Immature natural killer cell (primary cell): ENCODE data around the gene HNRNPLL. TPM values are rescaled to one million over a fixed set of nuclear protein-coding genes. Genes with fewer than 3 reads are reported as not detected.

Experiments
- DNase-seq, 3 donors: peaks; one replicate each; pipeline ENCODE4 v3.0.0; 2022; ENCODE audit warnings: mixed read lengths in 1 of 3
- H3K27ac Mint-ChIP-seq, 6 donors: one replicate each; pipeline ENCODE4 v1.8.0; 2020; ENCODE audit warnings: mixed read lengths in 6 of 6, mild to moderate bottlenecking in 5 of 6, inconsistent platforms in 4 of 6, moderate library complexity in 3 of 6
- H3K27me3 Mint-ChIP-seq, 3 donors: one replicate each; pipeline ENCODE4 v1.8.0; 2020 to 2021; ENCODE audit warnings: low read depth in 3 of 3, mild to moderate bottlenecking in 3 of 3, mixed read lengths in 3 of 3, moderate library complexity in 3 of 3, inconsistent platforms in 1 of 3
- H3K36me3 Mint-ChIP-seq, 3 donors: one replicate each; pipeline ENCODE4 v1.8.0; 2020; ENCODE audit warnings: mixed read lengths in 3 of 3, inconsistent platforms in 2 of 3, mild to moderate bottlenecking in 2 of 3
- H3K4me1 Mint-ChIP-seq, 2 donors: one replicate each; pipeline ENCODE4 v1.8.0; 2020; ENCODE audit warnings: inconsistent platforms in 2 of 2, mild to moderate bottlenecking in 2 of 2, mixed read lengths in 2 of 2, moderate library complexity in 1 of 2
- H3K4me3 Mint-ChIP-seq, 5 donors: one replicate each; pipeline ENCODE4 v1.8.0; 2020; ENCODE audit warnings: mild to moderate bottlenecking in 5 of 5, mixed read lengths in 5 of 5, inconsistent platforms in 3 of 5, moderate library complexity in 3 of 5
- H3K9me3 Mint-ChIP-seq, 6 donors: one replicate each; pipeline ENCODE4 v1.8.0; 2020; ENCODE audit warnings: mild to moderate bottlenecking in 6 of 6, mixed read lengths in 6 of 6, inconsistent platforms in 4 of 6, moderate library complexity in 3 of 6
- polyA plus RNA-seq, 3 donors: library from polyadenylated mRNA; unstranded; fragments of 300-500 nt; fragmentation: Illumina TruSeq; gene quantifications; one replicate each; pipeline ENCODE4 v1.2.3, GENCODE V29; 2021

Gene HNRNPLL
- polyA plus RNA-seq, 3 donors from 2014 or later: 7.4 to 13.9 (median 11.5) TPM

- H3K4me1 Mint-ChIP-seq: peaks cover 0 to 5% of the 10 kb centered on the region in 2 donors
- no peak overlapping the region for H3K27ac Mint-ChIP-seq
- no peaks in the 10 kb centered on the region for H3K36me3 Mint-ChIP-seq
- H3K9me3 Mint-ChIP-seq: no peaks in the 10 kb centered on the region
- DNase-seq: no peak
- peaks cover 3 to 9% (median 8%) of the 10 kb centered on the region in 3 donors for H3K27me3 Mint-ChIP-seq
- no peak overlapping the region for H3K4me3 Mint-ChIP-seq
Measured at GRCh38 chr2:38534746-38535403, 67.9 kb downstream of the HNRNPLL start.

- peaks cover 3 to 11% (median 6%) of the 10 kb centered on the region in 3 donors for H3K27me3 Mint-ChIP-seq
- no peak for DNase-seq
- no peaks in the 10 kb centered on the region for H3K36me3 Mint-ChIP-seq
- H3K4me3 Mint-ChIP-seq: no peak overlapping the region
- peaks cover 0 to 5% of the 10 kb centered on the region in 2 donors for H3K4me1 Mint-ChIP-seq
- H3K9me3 Mint-ChIP-seq: no peaks in the 10 kb centered on the region
- no peak overlapping the region for H3K27ac Mint-ChIP-seq
Measured at GRCh38 chr2:38533757-38534545, 68.8 kb downstream of the HNRNPLL start.

GRCh38 chr2:38533180-38533579 is 69.5 kb downstream of the HNRNPLL start:
- H3K36me3 Mint-ChIP-seq: no peaks in the 10 kb centered on the region
- no peak overlapping the region for H3K27ac Mint-ChIP-seq
- H3K4me3 Mint-ChIP-seq: no peak overlapping the region
- no peak for DNase-seq
- peaks cover 5 to 6% of the 10 kb centered on the region in 2 donors for H3K4me1 Mint-ChIP-seq
- H3K9me3 Mint-ChIP-seq: peaks cover 0 to 1% (median 0%) of the 10 kb centered on the region in 6 donors
- H3K27me3 Mint-ChIP-seq: peaks cover 4 to 13% (median 9%) of the 10 kb centered on the region in 3 donors

GRCh38 chr2:38532366-38532765 is 70.4 kb downstream of the HNRNPLL start:
- DNase-seq: no peak
- Mint-ChIP-seq H3K27me3 (peaks cover 6 to 13% (median 8%) of the 10 kb centered on the region in 3 donors), H3K4me3 (no peak overlapping the region), H3K9me3 (peaks cover 0 to 1% (median 0%) of the 10 kb centered on the region in 6 donors), H3K36me3 (no peaks in the 10 kb centered on the region), H3K27ac (no peak overlapping the region), H3K4me1 (peaks cover 8 to 13% of the 10 kb centered on the region in 2 donors)

- no peak overlapping the region for H3K27ac Mint-ChIP-seq
- DNase-seq: no peak
- H3K36me3 Mint-ChIP-seq: no peaks in the 10 kb centered on the region
- no peak overlapping the region for H3K4me3 Mint-ChIP-seq
- peaks cover 7 to 11% (median 10%) of the 10 kb centered on the region in 3 donors for H3K27me3 Mint-ChIP-seq
- H3K4me1 Mint-ChIP-seq: peaks cover 3 to 16% of the 10 kb centered on the region in 2 donors
- peaks cover 0 to 1% (median 0%) of the 10 kb centered on the region in 6 donors for H3K9me3 Mint-ChIP-seq
Measured at GRCh38 chr2:38529208-38529607, 73.5 kb downstream of the HNRNPLL start.

- no peaks in the 10 kb centered on the region for H3K36me3 Mint-ChIP-seq
- peaks cover 0 to 1% (median 0%) of the 10 kb centered on the region in 6 donors for H3K9me3 Mint-ChIP-seq
- peaks cover 3 to 16% of the 10 kb centered on the region in 2 donors for H3K4me1 Mint-ChIP-seq
- no peak overlapping the region for H3K27ac Mint-ChIP-seq
- no peak for DNase-seq
- H3K4me3 Mint-ChIP-seq: peak overlapping the region in 2 of 5 donors; percentile 3 to 74
- peaks cover 7 to 11% (median 10%) of the 10 kb centered on the region in 3 donors for H3K27me3 Mint-ChIP-seq
Measured at GRCh38 chr2:38528534-38528933, 74.2 kb downstream of the HNRNPLL start.

GRCh38 chr2:38528008-38528442 is 74.7 kb downstream of the HNRNPLL start:
- peaks cover 0 to 1% (median 0%) of the 10 kb centered on the region in 6 donors for H3K9me3 Mint-ChIP-seq
- peak overlapping the region; percentile 16 to 62 (median 50) for H3K4me3 Mint-ChIP-seq
- H3K4me1 Mint-ChIP-seq: peaks cover 3 to 16% of the 10 kb centered on the region in 2 donors
- no peak overlapping the region for H3K27ac Mint-ChIP-seq
- DNase-seq: peak in 1 of 3 donors; percentile 10
- peaks cover 7 to 11% (median 10%) of the 10 kb centered on the region in 3 donors for H3K27me3 Mint-ChIP-seq
- H3K36me3 Mint-ChIP-seq: no peaks in the 10 kb centered on the region

GRCh38 chr2:38527338-38528007 is 75.3 kb downstream of the HNRNPLL start:
- Mint-ChIP-seq H3K4me1 (peaks cover 3 to 16% of the 10 kb centered on the region in 2 donors), H3K27me3 (peaks cover 7 to 13% (median 10%) of the 10 kb centered on the region in 3 donors), H3K4me3 (peak overlapping the region in 4 of 5 donors; percentile 16 to 50 (median 44)), H3K36me3 (no peaks in the 10 kb centered on the region), H3K27ac (no peak overlapping the region), H3K9me3 (peaks cover 0 to 1% (median 0%) of the 10 kb centered on the region in 6 donors)
- DNase-seq: no peak

GRCh38 chr2:38526195-38526594 is 76.5 kb downstream of the HNRNPLL start:
- peak overlapping the region in 1 of 5 donors; percentile 14 for H3K4me3 Mint-ChIP-seq
- no peaks in the 10 kb centered on the region for H3K36me3 Mint-ChIP-seq
- peaks cover 7 to 13% (median 10%) of the 10 kb centered on the region in 3 donors for H3K27me3 Mint-ChIP-seq
- peaks cover 0 to 1% (median 0%) of the 10 kb centered on the region in 6 donors for H3K9me3 Mint-ChIP-seq
- H3K27ac Mint-ChIP-seq: no peak overlapping the region
- DNase-seq: no peak
- H3K4me1 Mint-ChIP-seq: peaks cover 3 to 16% of the 10 kb centered on the region in 2 donors

- H3K9me3 Mint-ChIP-seq: peaks cover 0 to 1% (median 0%) of the 10 kb centered on the region in 6 donors
- no peak overlapping the region for H3K27ac Mint-ChIP-seq
- DNase-seq: no peak
- peaks cover 3 to 16% of the 10 kb centered on the region in 2 donors for H3K4me1 Mint-ChIP-seq
- no peak overlapping the region for H3K4me3 Mint-ChIP-seq
- H3K36me3 Mint-ChIP-seq: no peaks in the 10 kb centered on the region
- peaks cover 6 to 16% (median 7%) of the 10 kb centered on the region in 3 donors for H3K27me3 Mint-ChIP-seq
Measured at GRCh38 chr2:38524580-38524979, 78.1 kb downstream of the HNRNPLL start.

- Mint-ChIP-seq H3K4me3 (no peak overlapping the region), H3K27me3 (peaks cover 4 to 16% (median 7%) of the 10 kb centered on the region in 3 donors), H3K27ac (no peak overlapping the region), H3K36me3 (no peaks in the 10 kb centered on the region), H3K4me1 (peaks cover 3 to 16% of the 10 kb centered on the region in 2 donors), H3K9me3 (peaks cover 0 to 1% (median 0%) of the 10 kb centered on the region in 6 donors)
- no peak for DNase-seq
Measured at GRCh38 chr2:38523728-38524437, 78.8 kb downstream of the HNRNPLL start.

GRCh38 chr2:38522754-38523349 is 79.9 kb downstream of the HNRNPLL start:
- Mint-ChIP-seq H3K27me3 (peaks cover 2 to 14% (median 3%) of the 10 kb centered on the region in 3 donors), H3K4me3 (no peak overlapping the region), H3K9me3 (no peaks in the 10 kb centered on the region), H3K36me3 (no peaks in the 10 kb centered on the region), H3K27ac (no peak overlapping the region), H3K4me1 (peaks cover under 1 to 7% of the 10 kb centered on the region in 2 donors)
- DNase-seq: no peak

- H3K36me3 Mint-ChIP-seq: no peaks in the 10 kb centered on the region
- H3K9me3 Mint-ChIP-seq: no peaks in the 10 kb centered on the region
- H3K4me3 Mint-ChIP-seq: no peak overlapping the region
- no peaks in the 10 kb centered on the region for H3K4me1 Mint-ChIP-seq
- DNase-seq: no peak
- no peak overlapping the region for H3K27ac Mint-ChIP-seq
- peaks cover 2 to 10% (median 7%) of the 10 kb centered on the region in 3 donors for H3K27me3 Mint-ChIP-seq
Measured at GRCh38 chr2:38521835-38522234, 80.9 kb downstream of the HNRNPLL start.
